Measurements from ENCODE around the gene C22orf15.

DNA sequence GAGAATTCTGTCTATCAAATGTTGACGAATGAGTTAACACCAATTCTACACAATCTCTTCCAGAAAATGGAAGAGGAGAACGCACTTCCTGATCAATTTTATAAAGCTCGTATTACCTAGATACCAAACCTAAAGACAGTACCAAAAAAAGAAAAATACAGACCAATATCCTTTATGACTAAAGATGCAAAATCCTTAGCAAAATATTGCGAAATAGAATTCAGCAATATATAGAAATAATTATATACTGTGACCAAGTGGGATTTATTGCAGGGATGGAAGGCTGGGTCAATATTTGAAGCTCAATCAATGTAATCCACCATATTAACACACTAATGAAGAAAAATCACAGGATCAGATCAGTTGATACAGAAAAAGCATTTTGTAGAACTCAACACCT lies 49.6 kb downstream of the C22orf15 start:
- TF ChIP-seq CTCF (IDR thresholded peaks at IDR 0.05; ENCODE audit: poor library complexity): no peak
- no peak for TF ChIP-seq EZH2phosphoT487 (IDR thresholded peaks at IDR 0.05; ENCODE audit: low read depth, severe bottlenecking, unreplicated experiment)

All from hepatocyte (in vitro differentiated cells).